NAMALWA (cell line): ENCODE measurements around the gene MYO10.
A peak's percentile ranks its signal among the peaks of the same experiment; 100 is the strongest.
"Not testable (repeated sequence)": the region's sequence is repeated elsewhere in the genome, so short reads cannot be mapped to it uniquely, and the experiment has no call there.

Experiments
- DNase-seq: peaks from one replicate; pipeline ENCODE4 v3.0.0-alpha.2; 2015; ENCODE audit warnings: low spot score

Gene MYO10

GRCh38 chr5:16781828-16782626 lies 154.1 kb downstream of the MYO10 start:
- no peak for DNase-seq

GRCh38 chr5:16780325-16780724 lies 155.8 kb downstream of the MYO10 start:
- DNase-seq = no peak

GRCh38 chr5:16777432-16777831 lies 158.7 kb downstream of the MYO10 start:
- DNase-seq = no peak

- DNase-seq = peak; percentile 15
Observed at GRCh38 chr5:16776611-16777251, 159.4 kb downstream of the MYO10 start.

- DNase-seq = no peak
Observed at GRCh38 chr5:16774806-16775205, 161.3 kb downstream of the MYO10 start.

GRCh38 chr5:16773991-16774390 lies 162.1 kb downstream of the MYO10 start:
- DNase-seq = no peak

- DNase-seq = no peak
Observed at GRCh38 chr5:16772556-16772955, 163.5 kb downstream of the MYO10 start.

- DNase-seq = no peak
Observed at GRCh38 chr5:16768184-16768583, 167.9 kb downstream of the MYO10 start.

GRCh38 chr5:16763211-16763610 lies 172.9 kb downstream of the MYO10 start:
- DNase-seq = no peak

- DNase-seq = no peak
Observed at GRCh38 chr5:16759147-16759773, 176.8 kb downstream of the MYO10 start.

- no peak for DNase-seq
Observed at GRCh38 chr5:16757989-16758501, 178.0 kb downstream of the MYO10 start.

- not testable (repeated sequence) for DNase-seq
Observed at GRCh38 chr5:16757577-16757976, 178.5 kb downstream of the MYO10 start.

GRCh38 chr5:16757146-16757545 lies 178.9 kb downstream of the MYO10 start:
- DNase-seq = no peak

- no peak for DNase-seq
Observed at GRCh38 chr5:16756692-16757091, 179.4 kb downstream of the MYO10 start.

- no peak for DNase-seq
Observed at GRCh38 chr5:16755641-16756040, 180.4 kb downstream of the MYO10 start.

GRCh38 chr5:16754601-16755000 lies 181.5 kb downstream of the MYO10 start:
- DNase-seq = no peak

GRCh38 chr5:16754086-16754485 lies 182.0 kb downstream of the MYO10 start:
- DNase-seq = no peak

- DNase-seq = no peak
Observed at GRCh38 chr5:16750445-16750844, 185.6 kb downstream of the MYO10 start.

- no peak for DNase-seq
Observed at GRCh38 chr5:16749626-16750025, 186.5 kb downstream of the MYO10 start.

GRCh38 chr5:16744164-16744880 lies 191.8 kb downstream of the MYO10 start:
- DNase-seq = no peak

GRCh38 chr5:16742938-16743337 lies 193.2 kb downstream of the MYO10 start:
- DNase-seq = no peak

- no peak for DNase-seq
Observed at GRCh38 chr5:16740811-16741392, 195.2 kb downstream of the MYO10 start.
